GM10847 (cell line): ENCODE measurements around the gene ATP6V0A4.

ENCODE experiments used
- POLR2A ChIP-seq: IDR thresholded peaks from 2 replicates; pipeline ENCODE4 v1.6.1; 2011; ENCODE audit not compliant: insufficient read length; ENCODE audit errors: extremely low read depth

Gene ATP6V0A4

DNA sequence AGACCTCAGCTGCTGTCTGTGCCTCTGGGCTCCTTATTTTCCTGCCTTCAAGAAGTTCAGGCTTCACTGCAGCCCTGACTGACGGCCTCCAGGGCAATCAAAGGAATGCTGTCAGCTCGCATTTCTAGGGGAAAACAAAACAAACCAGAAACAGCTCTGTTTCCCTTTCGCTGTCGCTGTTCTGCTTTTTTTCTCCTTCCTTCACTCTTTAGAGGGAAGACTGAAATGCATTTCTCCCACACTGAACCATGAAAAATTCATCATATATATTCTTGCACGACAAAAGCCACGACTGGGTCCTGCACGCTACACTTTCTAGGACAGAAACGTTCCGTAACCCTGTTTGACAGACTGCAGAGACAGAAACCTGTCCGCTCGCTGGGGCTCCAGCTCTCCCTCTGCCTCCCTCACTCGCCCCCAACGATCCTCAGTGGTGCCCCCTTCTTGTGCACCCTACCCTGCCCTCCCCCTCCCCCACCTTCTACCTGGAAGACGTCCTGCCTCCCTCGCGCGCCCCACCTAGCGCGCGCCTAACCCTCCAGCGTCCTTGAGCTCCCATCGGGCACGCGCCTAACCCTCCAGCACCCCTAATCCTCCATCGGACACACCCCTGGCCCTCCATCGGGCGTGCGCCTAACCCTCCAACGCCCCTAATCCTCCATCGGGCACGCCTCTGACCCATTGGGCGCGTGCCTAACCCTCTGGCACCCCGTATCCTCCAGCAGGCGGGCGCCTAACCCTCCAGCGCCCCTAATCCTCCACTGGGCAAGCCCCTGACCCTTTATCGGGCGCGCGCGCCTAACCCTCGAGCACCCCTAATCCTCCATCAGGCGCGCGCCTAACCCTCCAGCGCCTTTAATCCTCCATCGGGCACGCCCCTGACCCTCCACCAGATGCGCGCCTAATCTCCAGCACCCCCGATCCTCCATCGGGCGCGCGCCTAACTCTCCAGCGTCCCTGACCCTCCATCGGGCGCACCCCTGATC, 134.0 kb downstream of the ATP6V0A4 start:
- TF ChIP-seq POLR2A = no peak

DNA sequence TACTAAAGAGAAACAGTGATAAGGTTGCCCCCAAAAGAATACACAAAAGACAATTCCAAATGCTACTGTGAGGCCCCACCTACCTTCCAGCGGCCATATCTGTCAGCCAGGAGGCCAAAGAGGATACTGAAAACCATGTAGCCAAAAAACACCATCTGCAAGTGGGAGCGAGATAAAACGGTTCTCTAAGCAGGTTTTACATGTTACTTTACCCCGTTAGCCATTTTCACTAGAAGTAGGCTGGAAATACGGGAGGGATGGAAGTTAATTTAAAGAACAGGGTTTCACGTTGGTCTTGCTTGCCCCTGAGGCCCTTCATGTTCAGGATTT, 135.0 kb downstream of the ATP6V0A4 start:
- TF ChIP-seq POLR2A = no peak

DNA sequence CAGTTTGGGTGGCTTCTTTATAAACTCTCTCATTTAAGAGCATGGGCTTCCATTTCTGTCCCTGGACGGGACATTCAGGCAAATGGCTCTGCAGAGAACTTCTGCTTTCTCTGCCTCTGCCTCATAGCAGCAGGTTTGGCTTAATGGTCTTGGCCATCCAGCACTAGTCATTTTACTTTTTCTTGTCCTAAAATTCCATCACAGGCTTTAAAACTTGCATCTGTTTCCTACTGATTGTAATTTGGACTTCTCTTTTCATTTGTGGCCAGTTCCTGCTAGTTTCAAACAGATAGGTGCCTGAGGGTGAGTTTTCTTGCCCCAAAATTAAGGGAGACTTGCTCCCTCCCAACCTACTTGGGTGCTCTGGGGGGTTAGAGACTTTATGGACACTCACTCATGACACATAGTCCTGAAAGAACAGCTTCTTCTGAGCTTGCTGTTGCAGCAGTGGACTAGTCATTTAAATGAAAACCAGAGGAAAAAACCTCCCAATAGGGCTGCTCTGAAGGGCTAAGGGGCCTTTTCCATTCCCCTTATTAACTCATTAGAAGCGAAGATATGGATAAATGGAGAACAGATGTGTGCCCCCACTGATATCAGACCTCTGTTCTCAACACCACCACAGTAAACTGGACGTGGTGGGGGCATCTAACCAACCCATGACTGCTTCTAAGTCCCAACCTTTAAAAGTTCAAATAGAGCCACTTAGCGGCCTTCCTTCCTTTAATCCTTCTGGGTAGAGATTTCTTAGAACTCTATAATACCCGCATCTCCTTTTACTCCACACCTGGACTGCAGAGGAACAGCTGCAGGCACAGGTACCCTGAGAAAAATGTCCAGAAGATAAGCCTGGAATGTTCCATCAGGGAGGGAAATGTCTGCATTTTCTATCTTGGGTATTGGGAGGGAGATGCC, 135.7 kb downstream of the ATP6V0A4 start:
- TF ChIP-seq POLR2A = no peak

DNA sequence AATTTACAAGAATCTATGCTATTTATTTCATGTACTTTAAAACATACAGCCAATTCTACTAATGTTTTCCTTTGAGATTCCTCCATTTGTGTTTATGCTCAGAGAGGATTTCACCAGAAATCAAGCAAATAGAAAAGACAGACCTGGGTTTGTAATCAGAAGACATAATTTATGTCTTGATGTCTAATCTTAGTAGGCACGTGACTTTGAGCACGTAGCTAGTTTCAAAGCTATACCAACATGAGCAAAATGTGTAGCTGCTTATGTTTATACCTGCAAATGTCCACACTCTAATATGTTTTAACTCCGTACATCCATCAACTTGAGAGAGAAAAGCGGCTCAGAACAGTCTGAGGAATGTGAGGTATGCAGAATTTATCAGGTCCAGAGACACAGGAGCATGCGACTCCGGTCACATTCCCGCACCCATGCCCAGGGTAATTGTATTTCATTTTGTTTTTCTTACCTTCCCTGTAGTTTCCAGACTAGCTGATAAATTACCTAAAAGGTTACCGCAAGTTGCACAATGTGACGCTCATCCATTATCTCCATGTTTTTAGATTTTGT, 136.8 kb downstream of the ATP6V0A4 start:
- TF ChIP-seq POLR2A = no peak

DNA sequence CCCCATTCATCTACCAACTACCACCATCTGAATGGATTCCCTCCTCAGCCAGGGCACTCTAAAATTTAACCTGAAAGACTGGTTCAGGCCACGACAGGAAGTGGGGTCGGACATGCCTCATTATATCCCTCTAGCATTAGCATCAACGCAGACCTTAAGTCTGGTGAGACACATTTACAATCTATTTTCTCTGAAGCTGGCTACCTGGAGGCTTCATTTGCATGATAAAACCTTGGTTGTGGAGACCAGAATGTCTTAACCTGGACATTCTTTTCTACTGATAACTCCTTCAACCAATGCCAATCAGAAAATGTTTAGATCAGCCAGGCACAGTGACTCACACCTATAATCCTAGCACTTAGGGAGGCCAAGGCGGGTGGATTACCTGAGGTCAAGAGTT, 139.1 kb downstream of the ATP6V0A4 start:
- TF ChIP-seq POLR2A = no peak

DNA sequence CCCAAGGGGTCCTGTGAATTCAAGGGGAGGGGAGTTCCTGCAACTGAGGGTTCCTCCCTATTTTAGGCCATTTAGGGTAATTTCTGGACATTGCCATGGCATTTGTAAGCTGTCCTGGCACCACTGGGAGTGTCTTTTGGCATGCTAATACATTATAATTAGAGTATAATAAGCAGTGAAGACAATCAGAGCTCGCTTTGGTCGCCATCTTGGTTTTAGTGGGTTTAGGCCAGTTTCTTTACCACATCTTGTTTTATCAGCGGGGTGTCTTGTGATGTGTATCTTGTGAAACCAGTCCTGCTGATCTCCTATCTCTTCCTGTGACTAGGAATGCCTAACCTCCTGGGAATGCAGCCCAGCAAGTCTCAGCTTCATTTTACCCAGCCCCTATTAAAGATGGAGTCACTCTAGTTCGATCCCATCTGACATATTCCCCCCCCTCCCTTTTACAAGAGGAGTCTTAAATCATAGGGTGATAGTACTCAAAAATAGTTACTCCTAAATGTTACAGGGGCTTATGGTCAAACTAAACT, 140.1 kb downstream of the ATP6V0A4 start:
- TF ChIP-seq POLR2A = no peak

DNA sequence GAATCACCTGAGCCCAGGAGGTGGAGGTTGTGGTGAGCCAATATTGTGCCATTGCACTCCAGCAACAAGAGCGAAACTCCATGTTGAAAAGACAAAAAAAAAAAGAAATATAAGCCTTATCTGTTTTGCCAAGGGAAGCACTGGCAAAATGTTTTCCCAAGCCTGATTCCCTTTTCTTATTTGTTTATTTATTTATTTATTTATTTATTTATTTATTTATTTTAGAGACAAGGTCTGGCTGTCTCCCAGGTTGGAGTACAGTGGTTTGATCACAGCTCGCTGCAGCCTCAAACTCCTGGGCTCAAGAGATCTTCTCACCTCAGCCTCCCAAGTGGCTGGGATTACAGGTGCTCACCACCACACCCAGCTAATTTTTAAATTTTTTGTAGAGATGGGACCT, 141.0 kb downstream of the ATP6V0A4 start:
- TF ChIP-seq POLR2A = no peak
